H1 (cell line): ENCODE measurements around the gene CDR2. TPM values are rescaled to one million over a fixed set of nuclear protein-coding genes. Genes with fewer than 3 reads are reported as not detected.

Experiments
- CREB1 ChIP-seq: IDR thresholded peaks from 2 replicates; pipeline ENCODE4 v1.6.1; 2012; ENCODE audit warnings: inconsistent platforms
- KDM1A ChIP-seq: fragments of 200-600, 300-600 bp; sonication (generic); IDR thresholded peaks from 2 replicates; pipeline ENCODE4 v1.7.1; 2016; ENCODE audit warnings: mild to moderate bottlenecking, low read length, borderline replicate concordance
- polyA plus RNA-seq, 7 experiments: library from polyadenylated mRNA; depleted of rRNA in 3 of 7; stranded (reverse) in 5 of 7; unstranded in 2 of 7; fragments of >200 nt in 5 of 7; fragments of 200-250 nt in 2 of 7; gene quantifications; 1 replicate in 5 of 7; 2 replicates in 1 of 7; 4 replicates in 1 of 7; pipeline versions ENCODE4 v1.2.1 to v1.2.3, GENCODE V29; 2011 to 2013; ENCODE audit warnings: missing spikeins in 2 of 7, mixed read lengths in 2 of 7
- total RNA-seq: library from RNA; stranded (reverse); fragmentation: NEBNext Ultra II Directional; extraction: Animal tissue kit (Norgen Biotek cat#: 25700); gene quantifications from 2 replicates; pipeline ENCODE4 v1.2.1, GENCODE V29; 2021
- TF ChIP-seq, protein P1 (sequence below): fragments of 300-600 bp; sonication (generic); IDR thresholded peaks from 2 replicates; pipeline ENCODE4 v1.7.1; 2012; ENCODE audit warnings: low read length, moderate library complexity, mild to moderate bottlenecking, inconsistent platforms; ENCODE audit not compliant: insufficient replicate concordance

Gene CDR2
- total and polyA plus RNA-seq, 2 of the 8 experiments (the other 6 are each of a cell fraction or from before 2014, with no cell fraction given) = 16.3 to 34.9 TPM

DNA sequence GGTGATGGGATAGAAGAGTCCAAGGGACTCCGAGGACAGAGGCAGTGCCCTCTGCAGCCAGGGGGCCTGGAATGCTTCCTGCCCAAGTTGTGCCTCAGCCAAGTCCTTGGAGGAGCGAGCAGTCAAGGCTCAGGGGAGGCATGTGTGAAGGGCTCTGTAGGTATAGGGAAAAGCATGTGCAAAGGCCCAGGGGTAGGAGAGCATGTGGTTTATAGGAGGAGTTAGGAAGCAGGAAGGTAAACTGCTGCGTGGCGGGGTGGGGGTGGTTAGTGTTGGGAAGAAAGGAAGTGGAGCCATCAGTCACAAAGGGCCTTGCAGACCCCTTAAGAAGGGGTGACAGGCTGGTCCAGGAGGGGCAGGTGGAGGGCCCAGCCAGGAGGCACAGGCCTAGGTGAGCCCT is 70.0 kb downstream of the CDR2 start (continued):
- TF ChIP-seq, protein P1, sequence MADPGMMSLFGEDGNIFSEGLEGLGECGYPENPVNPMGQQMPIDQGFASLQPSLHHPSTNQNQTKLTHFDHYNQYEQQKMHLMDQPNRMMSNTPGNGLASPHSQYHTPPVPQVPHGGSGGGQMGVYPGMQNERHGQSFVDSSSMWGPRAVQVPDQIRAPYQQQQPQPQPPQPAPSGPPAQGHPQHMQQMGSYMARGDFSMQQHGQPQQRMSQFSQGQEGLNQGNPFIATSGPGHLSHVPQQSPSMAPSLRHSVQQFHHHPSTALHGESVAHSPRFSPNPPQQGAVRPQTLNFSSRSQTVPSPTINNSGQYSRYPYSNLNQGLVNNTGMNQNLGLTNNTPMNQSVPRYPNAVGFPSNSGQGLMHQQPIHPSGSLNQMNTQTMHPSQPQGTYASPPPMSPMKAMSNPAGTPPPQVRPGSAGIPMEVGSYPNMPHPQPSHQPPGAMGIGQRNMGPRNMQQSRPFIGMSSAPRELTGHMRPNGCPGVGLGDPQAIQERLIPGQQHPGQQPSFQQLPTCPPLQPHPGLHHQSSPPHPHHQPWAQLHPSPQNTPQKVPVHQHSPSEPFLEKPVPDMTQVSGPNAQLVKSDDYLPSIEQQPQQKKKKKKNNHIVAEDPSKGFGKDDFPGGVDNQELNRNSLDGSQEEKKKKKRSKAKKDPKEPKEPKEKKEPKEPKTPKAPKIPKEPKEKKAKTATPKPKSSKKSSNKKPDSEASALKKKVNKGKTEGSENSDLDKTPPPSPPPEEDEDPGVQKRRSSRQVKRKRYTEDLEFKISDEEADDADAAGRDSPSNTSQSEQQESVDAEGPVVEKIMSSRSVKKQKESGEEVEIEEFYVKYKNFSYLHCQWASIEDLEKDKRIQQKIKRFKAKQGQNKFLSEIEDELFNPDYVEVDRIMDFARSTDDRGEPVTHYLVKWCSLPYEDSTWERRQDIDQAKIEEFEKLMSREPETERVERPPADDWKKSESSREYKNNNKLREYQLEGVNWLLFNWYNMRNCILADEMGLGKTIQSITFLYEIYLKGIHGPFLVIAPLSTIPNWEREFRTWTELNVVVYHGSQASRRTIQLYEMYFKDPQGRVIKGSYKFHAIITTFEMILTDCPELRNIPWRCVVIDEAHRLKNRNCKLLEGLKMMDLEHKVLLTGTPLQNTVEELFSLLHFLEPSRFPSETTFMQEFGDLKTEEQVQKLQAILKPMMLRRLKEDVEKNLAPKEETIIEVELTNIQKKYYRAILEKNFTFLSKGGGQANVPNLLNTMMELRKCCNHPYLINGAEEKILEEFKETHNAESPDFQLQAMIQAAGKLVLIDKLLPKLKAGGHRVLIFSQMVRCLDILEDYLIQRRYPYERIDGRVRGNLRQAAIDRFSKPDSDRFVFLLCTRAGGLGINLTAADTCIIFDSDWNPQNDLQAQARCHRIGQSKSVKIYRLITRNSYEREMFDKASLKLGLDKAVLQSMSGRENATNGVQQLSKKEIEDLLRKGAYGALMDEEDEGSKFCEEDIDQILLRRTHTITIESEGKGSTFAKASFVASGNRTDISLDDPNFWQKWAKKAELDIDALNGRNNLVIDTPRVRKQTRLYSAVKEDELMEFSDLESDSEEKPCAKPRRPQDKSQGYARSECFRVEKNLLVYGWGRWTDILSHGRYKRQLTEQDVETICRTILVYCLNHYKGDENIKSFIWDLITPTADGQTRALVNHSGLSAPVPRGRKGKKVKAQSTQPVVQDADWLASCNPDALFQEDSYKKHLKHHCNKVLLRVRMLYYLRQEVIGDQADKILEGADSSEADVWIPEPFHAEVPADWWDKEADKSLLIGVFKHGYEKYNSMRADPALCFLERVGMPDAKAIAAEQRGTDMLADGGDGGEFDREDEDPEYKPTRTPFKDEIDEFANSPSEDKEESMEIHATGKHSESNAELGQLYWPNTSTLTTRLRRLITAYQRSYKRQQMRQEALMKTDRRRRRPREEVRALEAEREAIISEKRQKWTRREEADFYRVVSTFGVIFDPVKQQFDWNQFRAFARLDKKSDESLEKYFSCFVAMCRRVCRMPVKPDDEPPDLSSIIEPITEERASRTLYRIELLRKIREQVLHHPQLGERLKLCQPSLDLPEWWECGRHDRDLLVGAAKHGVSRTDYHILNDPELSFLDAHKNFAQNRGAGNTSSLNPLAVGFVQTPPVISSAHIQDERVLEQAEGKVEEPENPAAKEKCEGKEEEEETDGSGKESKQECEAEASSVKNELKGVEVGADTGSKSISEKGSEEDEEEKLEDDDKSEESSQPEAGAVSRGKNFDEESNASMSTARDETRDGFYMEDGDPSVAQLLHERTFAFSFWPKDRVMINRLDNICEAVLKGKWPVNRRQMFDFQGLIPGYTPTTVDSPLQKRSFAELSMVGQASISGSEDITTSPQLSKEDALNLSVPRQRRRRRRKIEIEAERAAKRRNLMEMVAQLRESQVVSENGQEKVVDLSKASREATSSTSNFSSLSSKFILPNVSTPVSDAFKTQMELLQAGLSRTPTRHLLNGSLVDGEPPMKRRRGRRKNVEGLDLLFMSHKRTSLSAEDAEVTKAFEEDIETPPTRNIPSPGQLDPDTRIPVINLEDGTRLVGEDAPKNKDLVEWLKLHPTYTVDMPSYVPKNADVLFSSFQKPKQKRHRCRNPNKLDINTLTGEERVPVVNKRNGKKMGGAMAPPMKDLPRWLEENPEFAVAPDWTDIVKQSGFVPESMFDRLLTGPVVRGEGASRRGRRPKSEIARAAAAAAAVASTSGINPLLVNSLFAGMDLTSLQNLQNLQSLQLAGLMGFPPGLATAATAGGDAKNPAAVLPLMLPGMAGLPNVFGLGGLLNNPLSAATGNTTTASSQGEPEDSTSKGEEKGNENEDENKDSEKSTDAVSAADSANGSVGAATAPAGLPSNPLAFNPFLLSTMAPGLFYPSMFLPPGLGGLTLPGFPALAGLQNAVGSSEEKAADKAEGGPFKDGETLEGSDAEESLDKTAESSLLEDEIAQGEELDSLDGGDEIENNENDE = no peak
- TF ChIP-seq CREB1 (no peak), KDM1A (no peak)
